ENCODE results near the gene DOCK11. TPM values are rescaled to one million over a fixed set of nuclear protein-coding genes. Genes with fewer than 3 reads are reported as not detected.

DOCK11 gene
- total and polyA plus RNA-seq, 2 donors (not counting 3 experiments of a cell fraction or from before 2014, with no cell fraction given) = 0.37 to 0.86 TPM

DNA sequence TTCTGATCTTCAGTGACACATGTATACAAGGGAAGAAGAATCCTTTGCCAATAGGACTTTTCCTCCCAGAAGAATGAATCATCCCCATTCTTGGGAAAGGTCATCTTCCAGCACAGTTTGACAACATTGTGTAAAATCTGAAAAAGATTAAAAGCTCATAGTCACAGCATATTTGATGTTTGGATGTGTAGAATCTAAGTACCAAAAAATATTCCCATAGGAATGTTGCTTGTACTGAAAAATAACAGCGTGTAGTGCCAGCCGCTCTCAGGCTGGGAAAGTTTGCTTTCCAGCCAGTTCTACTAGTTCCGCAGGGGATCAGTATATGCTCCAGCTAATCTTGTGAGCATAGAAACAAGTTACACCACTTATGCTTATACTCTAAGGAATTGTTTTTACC, 157.1 kb downstream of the DOCK11 start:
- no peak for FAIRE-seq

More for the DNA sequence above, 157.1 kb downstream of the DOCK11 start:
- Histone ChIP-seq H3K4me2 (ENCODE audit: insufficient read depth, low read length) (no peak overlapping the region), H3K9me1 (replicated peaks; ENCODE audit: control insufficient read depth, extremely low read depth, insufficient read depth, low read length) (no peaks in the 10 kb centered on the region), H4K20me1 (replicated peaks; ENCODE audit: control insufficient read depth, extremely low read depth, insufficient read depth, low read length) (no peaks in the 10 kb centered on the region), H3K36me3 (ENCODE audit: control insufficient read depth in 2 of 2, extremely low read depth in 1 of 2, insufficient read depth in 2 of 2, low read length in 2 of 2) (no peaks in the 10 kb centered on the region), H3K9me3 (replicated peaks; ENCODE audit: control insufficient read depth, insufficient read depth, low read length) (no peaks in the 10 kb centered on the region), H3K4me3 (replicated peaks in 1 of 3; ENCODE audit: insufficient read depth in 1 of 3, low read depth in 1 of 3, low read length in 3 of 3) (no peak overlapping the region), H3K4me1 (ENCODE audit: control insufficient read depth, extremely low read depth, insufficient read depth, low read length) (no peaks in the 10 kb centered on the region), H3K79me2 (ENCODE audit: control insufficient read depth, insufficient read depth, low read length) (no peaks in the 10 kb centered on the region), H2AFZ (ENCODE audit: low read depth, low read length) (no peak overlapping the region), H3K27me3 (ENCODE audit: control insufficient read depth in 2 of 2, insufficient read depth in 2 of 2, low read length in 2 of 2) (no peaks in the 10 kb centered on the region), H3K27ac (ENCODE audit: insufficient read depth, low read depth, low read length) (no peak overlapping the region), H3K9ac (replicated peaks; ENCODE audit: extremely low read depth, insufficient read depth, low read length) (no peak overlapping the region)
- TF ChIP-seq, protein P1, sequence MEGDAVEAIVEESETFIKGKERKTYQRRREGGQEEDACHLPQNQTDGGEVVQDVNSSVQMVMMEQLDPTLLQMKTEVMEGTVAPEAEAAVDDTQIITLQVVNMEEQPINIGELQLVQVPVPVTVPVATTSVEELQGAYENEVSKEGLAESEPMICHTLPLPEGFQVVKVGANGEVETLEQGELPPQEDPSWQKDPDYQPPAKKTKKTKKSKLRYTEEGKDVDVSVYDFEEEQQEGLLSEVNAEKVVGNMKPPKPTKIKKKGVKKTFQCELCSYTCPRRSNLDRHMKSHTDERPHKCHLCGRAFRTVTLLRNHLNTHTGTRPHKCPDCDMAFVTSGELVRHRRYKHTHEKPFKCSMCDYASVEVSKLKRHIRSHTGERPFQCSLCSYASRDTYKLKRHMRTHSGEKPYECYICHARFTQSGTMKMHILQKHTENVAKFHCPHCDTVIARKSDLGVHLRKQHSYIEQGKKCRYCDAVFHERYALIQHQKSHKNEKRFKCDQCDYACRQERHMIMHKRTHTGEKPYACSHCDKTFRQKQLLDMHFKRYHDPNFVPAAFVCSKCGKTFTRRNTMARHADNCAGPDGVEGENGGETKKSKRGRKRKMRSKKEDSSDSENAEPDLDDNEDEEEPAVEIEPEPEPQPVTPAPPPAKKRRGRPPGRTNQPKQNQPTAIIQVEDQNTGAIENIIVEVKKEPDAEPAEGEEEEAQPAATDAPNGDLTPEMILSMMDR (IDR thresholded peaks at IDR 0.05; ENCODE audit: extremely low read depth in 1 of 2, insufficient read depth in 1 of 2, low read depth in 1 of 2, low read length in 2 of 2) = no peak
- no peak for TF ChIP-seq MYC (IDR thresholded peaks at IDR 0.05; ENCODE audit: low read depth, low read length)
- TF ChIP-seq POLR2A (IDR thresholded peaks at IDR 0.05; ENCODE audit: low read depth, low read length) = no peak
- no peak for TF ChIP-seq FOS (IDR thresholded peaks at IDR 0.05; ENCODE audit: borderline replicate concordance, insufficient read depth, low read length)
- TF ChIP-seq, protein P2, sequence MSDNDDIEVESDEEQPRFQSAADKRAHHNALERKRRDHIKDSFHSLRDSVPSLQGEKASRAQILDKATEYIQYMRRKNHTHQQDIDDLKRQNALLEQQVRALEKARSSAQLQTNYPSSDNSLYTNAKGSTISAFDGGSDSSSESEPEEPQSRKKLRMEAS (IDR thresholded peaks at IDR 0.05; ENCODE audit: insufficient read depth, insufficient read length) = no peak
- no peak for TF ChIP-seq GATA2 (IDR thresholded peaks at IDR 0.05; ENCODE audit: insufficient read depth, insufficient read length, low read depth, low read length)
- TF ChIP-seq EZH2 (IDR thresholded peaks at IDR 0.05; ENCODE audit: borderline replicate concordance, low read depth, low read length, severe bottlenecking) = no peak
- no peak for TF ChIP-seq POLR2AphosphoS5 (IDR thresholded peaks at IDR 0.05; ENCODE audit: insufficient read depth, low read depth, low read length)
- no peak for TF ChIP-seq JUN (IDR thresholded peaks at IDR 0.05; ENCODE audit: borderline replicate concordance, insufficient read depth, insufficient read length, low read depth)
- POLR2A ChIA-PET = no interaction called here
- intact Hi-C loops (cut with micrococcal nuclease) (no loop called here), dilution Hi-C loops (cut with MboI; ENCODE audit: extremely low pct_ligation_motif_present, low sequenced_read_pairs) (no loop called here)
- BruUV-seq (replicated peaks) = no TSS peak
- no peak for DNase-seq (ENCODE audit: low read depth, low spot score)
- CTCF ChIA-PET = no interaction called here
